Bronchial epithelial cell (primary cell): ENCODE data around the gene PPP1R36. TPM values are rescaled to one million over a fixed set of nuclear protein-coding genes. Genes with fewer than 3 reads are reported as not detected.

Experiments
- DNase-seq: peaks from one replicate; pipeline ENCODE4 v3.0.0-alpha.2; 2010; ENCODE audit warnings: low read depth
- FAIRE-seq: peaks from 2 replicates; lab custom pipeline; 2011; peaks lifted over from hg19 to GRCh38; lab: Jason Lieb, UNC
- H3K27me3 ChIP-seq: 2 replicates; pipeline ENCODE4 v1.5.1; 2011; ENCODE audit warnings: low read length; ENCODE audit not compliant: control insufficient read depth, insufficient read depth
- H3K36me3 ChIP-seq: 2 replicates; pipeline ENCODE4 v1.5.1; 2011; ENCODE audit warnings: low read length; ENCODE audit not compliant: control insufficient read depth, insufficient read depth
- H3K4me3 ChIP-seq: 2 replicates; pipeline ENCODE4 v1.5.1; 2011; ENCODE audit warnings: mild to moderate bottlenecking, low read depth, low read length, control low read depth
- total RNA-seq: library from RNA; depleted of rRNA; stranded (reverse); fragments of >200 nt; gene quantifications from 2 replicates; pipeline ENCODE4 v1.2.1, GENCODE V29; 2014
- TF ChIP-seq, protein P1 (sequence below): IDR thresholded peaks from 2 replicates; pipeline ENCODE4 v1.5.1; 2011; ENCODE audit warnings: mild to moderate bottlenecking, moderate library complexity, low read length, control low read depth, inconsistent platforms; ENCODE audit not compliant: insufficient read depth, severe bottlenecking

The PPP1R36 gene
- total RNA-seq, 1 donor from 2014 or later = 1.1 TPM

DNA sequence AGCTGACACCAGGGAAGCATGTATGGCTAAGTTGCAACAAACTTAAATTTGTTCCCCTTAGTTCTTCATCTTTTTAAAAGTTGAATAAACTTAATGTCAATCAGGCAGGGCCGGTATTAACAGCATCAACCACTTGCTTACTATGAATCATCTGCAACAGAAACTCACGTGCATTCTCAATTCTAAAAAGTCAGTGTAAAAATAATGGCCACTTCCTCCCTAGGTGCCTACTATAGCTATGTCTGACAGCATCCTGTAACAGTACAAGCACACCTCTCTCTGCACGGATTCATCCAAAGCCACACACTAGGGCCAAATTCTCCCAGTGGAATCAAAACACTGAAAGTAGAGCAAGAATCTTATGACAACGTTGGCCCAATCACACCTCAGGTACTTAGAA lies 48.6 kb downstream of the PPP1R36 start:
- FAIRE-seq (no peak), DNase-seq (no peak)
- Histone ChIP-seq H3K36me3 (no peaks in the 10 kb centered on the region), H3K4me3 (no peak overlapping the region), H3K27me3 (no peaks in the 10 kb centered on the region)
- TF ChIP-seq, protein P1, sequence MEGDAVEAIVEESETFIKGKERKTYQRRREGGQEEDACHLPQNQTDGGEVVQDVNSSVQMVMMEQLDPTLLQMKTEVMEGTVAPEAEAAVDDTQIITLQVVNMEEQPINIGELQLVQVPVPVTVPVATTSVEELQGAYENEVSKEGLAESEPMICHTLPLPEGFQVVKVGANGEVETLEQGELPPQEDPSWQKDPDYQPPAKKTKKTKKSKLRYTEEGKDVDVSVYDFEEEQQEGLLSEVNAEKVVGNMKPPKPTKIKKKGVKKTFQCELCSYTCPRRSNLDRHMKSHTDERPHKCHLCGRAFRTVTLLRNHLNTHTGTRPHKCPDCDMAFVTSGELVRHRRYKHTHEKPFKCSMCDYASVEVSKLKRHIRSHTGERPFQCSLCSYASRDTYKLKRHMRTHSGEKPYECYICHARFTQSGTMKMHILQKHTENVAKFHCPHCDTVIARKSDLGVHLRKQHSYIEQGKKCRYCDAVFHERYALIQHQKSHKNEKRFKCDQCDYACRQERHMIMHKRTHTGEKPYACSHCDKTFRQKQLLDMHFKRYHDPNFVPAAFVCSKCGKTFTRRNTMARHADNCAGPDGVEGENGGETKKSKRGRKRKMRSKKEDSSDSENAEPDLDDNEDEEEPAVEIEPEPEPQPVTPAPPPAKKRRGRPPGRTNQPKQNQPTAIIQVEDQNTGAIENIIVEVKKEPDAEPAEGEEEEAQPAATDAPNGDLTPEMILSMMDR = no peak

DNA sequence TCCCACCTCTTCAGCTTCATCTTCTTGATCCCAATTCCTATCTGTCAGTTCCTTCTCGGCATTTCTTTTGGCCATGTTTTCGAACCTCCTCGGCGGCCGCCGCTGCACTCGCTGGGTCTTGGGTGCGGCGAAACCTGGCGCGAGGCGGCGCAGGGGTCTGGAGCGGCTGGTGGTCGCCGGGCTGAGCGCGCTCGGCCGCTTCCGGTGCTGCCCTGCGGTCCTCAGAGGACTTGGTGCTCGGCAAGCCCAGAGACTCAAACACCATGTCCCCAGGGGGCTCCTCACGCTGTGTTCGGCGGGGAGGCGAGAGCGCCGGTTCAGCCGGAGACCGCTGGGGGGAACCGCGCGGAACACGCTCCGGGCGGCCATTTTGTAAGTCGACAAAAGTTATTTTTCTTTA lies 51.8 kb downstream of the PPP1R36 start:
- FAIRE-seq = no peak
- Histone ChIP-seq H3K4me3 (no peak overlapping the region), H3K36me3 (no peaks in the 10 kb centered on the region), H3K27me3 (no peaks in the 10 kb centered on the region)
- TF ChIP-seq, protein P1 = no peak
- no peak for DNase-seq

DNA sequence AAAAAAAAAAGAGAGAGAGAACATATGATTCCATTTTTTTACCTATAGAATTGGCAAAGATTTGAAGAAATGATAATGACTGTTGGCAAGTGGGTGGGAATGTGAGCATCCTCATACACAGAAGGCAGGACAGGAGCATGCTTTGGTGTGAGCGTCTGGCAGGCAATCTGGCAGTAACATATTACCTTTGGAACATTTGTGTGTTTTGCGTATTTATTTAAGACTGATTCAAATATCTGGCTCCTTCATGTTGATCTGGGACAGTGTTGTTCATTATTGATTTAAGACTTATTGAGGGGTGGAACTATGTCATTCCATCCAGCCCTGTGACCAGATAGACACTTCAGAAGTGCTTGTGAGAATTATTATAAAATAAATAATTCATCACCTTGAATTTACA lies 53.1 kb downstream of the PPP1R36 start:
- DNase-seq = no peak
- FAIRE-seq = no peak
- H3K4me3 ChIP-seq = no peak overlapping the region
- TF ChIP-seq, protein P1 = no peak
- no peaks in the 10 kb centered on the region for H3K36me3 ChIP-seq
- no peaks in the 10 kb centered on the region for H3K27me3 ChIP-seq

DNA sequence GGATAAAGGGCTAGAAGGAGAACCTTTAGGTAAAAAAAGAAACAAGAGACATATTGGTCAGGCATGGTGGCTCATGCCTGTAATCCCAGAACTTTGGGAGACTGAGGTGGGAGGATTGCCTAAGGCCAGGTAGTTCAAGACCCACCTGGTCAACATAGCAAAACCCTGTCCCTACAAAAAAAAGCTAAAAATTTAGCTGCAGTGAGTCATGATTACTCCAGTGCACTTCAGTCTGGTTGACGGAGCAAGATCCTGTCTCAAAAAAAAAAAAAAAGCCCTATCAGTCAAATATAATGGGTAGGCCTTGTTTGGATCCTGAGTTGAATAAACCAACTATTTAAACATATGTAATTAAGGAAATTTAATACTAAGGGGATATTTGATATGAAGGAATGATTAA lies 54.2 kb downstream of the PPP1R36 start:
- TF ChIP-seq, protein P1 = no peak
- peak; percentile 77 for DNase-seq
- H3K36me3 ChIP-seq = no peaks in the 10 kb centered on the region
- no peak for FAIRE-seq
- H3K27me3 ChIP-seq = no peaks in the 10 kb centered on the region
- no peak overlapping the region for H3K4me3 ChIP-seq

DNA sequence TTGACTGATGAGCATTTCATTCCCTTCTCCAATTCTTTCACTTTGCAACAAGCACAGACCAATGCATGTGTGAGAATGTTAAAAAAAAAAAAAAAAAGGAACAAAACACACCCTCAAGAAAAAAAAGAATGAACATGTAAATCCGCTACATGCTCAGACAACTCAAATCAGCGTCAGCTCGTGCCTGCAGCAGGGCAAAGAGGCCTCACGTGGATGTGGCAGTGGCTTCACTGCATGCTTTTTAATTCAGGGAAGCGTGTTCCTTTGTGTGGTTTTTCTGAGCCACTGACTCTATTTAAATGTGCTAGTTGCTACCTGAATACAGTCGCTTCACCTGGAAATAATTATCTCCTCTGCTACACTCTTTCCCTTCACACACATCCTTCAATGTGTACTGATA lies 55.1 kb downstream of the PPP1R36 start:
- TF ChIP-seq, protein P1 = no peak
- DNase-seq (peak; percentile 94), FAIRE-seq (no peak)
- H3K27me3 ChIP-seq = no peaks in the 10 kb centered on the region
- no peak overlapping the region for H3K4me3 ChIP-seq
- no peaks in the 10 kb centered on the region for H3K36me3 ChIP-seq
